H9 (cell line): ENCODE measurements around the gene KCNIP1. TPM values are rescaled to one million over a fixed set of nuclear protein-coding genes. Genes with fewer than 3 reads are reported as not detected.

Source experiments
- DNase-seq: peaks from one replicate; pipeline ENCODE4 v3.0.0-alpha.2; 2017
- H2AFZ ChIP-seq: one replicate; pipeline ENCODE4 v1.6.1; 2013; ENCODE audit warnings: mild to moderate bottlenecking, low read length, control low read depth, moderate library complexity
- H2AK5ac ChIP-seq: 2 replicates; pipeline ENCODE4 v1.6.1; 2013; ENCODE audit warnings: low read length, control low read depth, mixed read lengths; ENCODE audit not compliant: insufficient read length
- H2BK120ac ChIP-seq: one replicate; pipeline ENCODE4 v1.6.1; 2013; ENCODE audit warnings: low read depth, mild to moderate bottlenecking, low read length, control low read depth, inconsistent platforms; ENCODE audit not compliant: poor library complexity, severe bottlenecking
- H2BK12ac ChIP-seq: 2 replicates; pipeline ENCODE4 v1.6.1; 2013; ENCODE audit warnings: low read length, control low read depth, mixed read lengths, low read depth; ENCODE audit not compliant: insufficient read length
- H2BK15ac ChIP-seq: 2 replicates; pipeline ENCODE4 v1.6.1; 2013; ENCODE audit warnings: low read depth, low read length, control low read depth
- H2BK20ac ChIP-seq: one replicate; pipeline ENCODE4 v1.6.1; 2013; ENCODE audit warnings: low read depth, mild to moderate bottlenecking, low read length, control low read depth, inconsistent platforms; ENCODE audit not compliant: poor library complexity, severe bottlenecking
- H2BK5ac ChIP-seq: 2 replicates; pipeline ENCODE4 v1.6.1; 2013; ENCODE audit warnings: low read length, control low read depth, mixed read lengths; ENCODE audit not compliant: insufficient read length
- H3K14ac ChIP-seq: 2 replicates; pipeline ENCODE4 v1.6.1; 2013; ENCODE audit warnings: low read length, control low read depth; ENCODE audit not compliant: insufficient read depth
- H3K18ac ChIP-seq: 2 replicates; pipeline ENCODE4 v1.6.1; 2013; ENCODE audit warnings: low read depth, mild to moderate bottlenecking, mixed read lengths, low read length, control low read depth; ENCODE audit not compliant: insufficient read length
- H3K23ac ChIP-seq: 2 replicates; pipeline ENCODE4 v1.6.1; 2013; ENCODE audit warnings: low read length, control low read depth, mixed read lengths, low read depth; ENCODE audit not compliant: insufficient read length
- H3K23me2 ChIP-seq: 2 replicates; pipeline ENCODE4 v1.6.1; 2013; ENCODE audit warnings: low read depth, mild to moderate bottlenecking, mixed read lengths, low read length, control low read depth; ENCODE audit not compliant: insufficient read length, poor library complexity, severe bottlenecking
- H3K27ac ChIP-seq: 2 replicates; pipeline ENCODE4 v1.5.1; 2013; ENCODE audit warnings: low read length, control low read depth, mixed read lengths, low read depth; ENCODE audit not compliant: insufficient read length
- H3K27me3 ChIP-seq: 2 replicates; pipeline ENCODE4 v1.6.1; 2013; ENCODE audit warnings: low read length, control low read depth, inconsistent platforms; ENCODE audit not compliant: insufficient read depth
- H3K4ac ChIP-seq: 2 replicates; pipeline ENCODE4 v1.6.1; 2013; ENCODE audit warnings: low read depth, mild to moderate bottlenecking, control low read depth, inconsistent platforms, low read length, moderate library complexity
- H3K4me1 ChIP-seq: 2 replicates; pipeline ENCODE4 v1.6.1; 2013; ENCODE audit warnings: low read length, control low read depth, inconsistent platforms; ENCODE audit not compliant: insufficient read depth
- H3K4me2 ChIP-seq: 2 replicates; pipeline ENCODE4 v1.6.1; 2013; ENCODE audit warnings: low read length, control low read depth, mixed read lengths; ENCODE audit not compliant: insufficient read length, insufficient read depth
- H3K56ac ChIP-seq: 2 replicates; pipeline ENCODE4 v1.6.1; 2013; ENCODE audit warnings: low read depth, mild to moderate bottlenecking, mixed read lengths, low read length, control low read depth; ENCODE audit not compliant: insufficient read length
- H3K79me1 ChIP-seq: 2 replicates; pipeline ENCODE4 v1.6.1; 2013; ENCODE audit warnings: low read depth, mild to moderate bottlenecking, moderate library complexity, low read length, control low read depth, inconsistent platforms; ENCODE audit not compliant: insufficient read depth, poor library complexity, severe bottlenecking
- H3K79me2 ChIP-seq: 2 replicates; pipeline ENCODE4 v1.6.1; 2013; ENCODE audit warnings: low read length, control low read depth, inconsistent platforms; ENCODE audit not compliant: insufficient read depth
- H3K9ac ChIP-seq: 2 replicates; pipeline ENCODE4 v1.6.1; 2013; ENCODE audit warnings: low read length, control low read depth, mixed read lengths; ENCODE audit not compliant: insufficient read length; ENCODE audit errors: extremely low read depth
- H3K9me3 ChIP-seq: one replicate; pipeline ENCODE4 v1.6.1; 2013; ENCODE audit warnings: low read depth, low read length, inconsistent platforms; ENCODE audit not compliant: control insufficient read depth
- H3T11ph ChIP-seq: one replicate; pipeline ENCODE4 v1.6.1; 2013; ENCODE audit warnings: mild to moderate bottlenecking, low read length, control low read depth, inconsistent platforms
- H4K20me1 ChIP-seq: one replicate; pipeline ENCODE4 v1.6.1; 2013; ENCODE audit not compliant: control insufficient read depth, insufficient read length, insufficient read depth
- H4K5ac ChIP-seq: 2 replicates; pipeline ENCODE4 v1.6.1; 2013; ENCODE audit warnings: low read depth, mild to moderate bottlenecking, mixed read lengths, low read length, control low read depth; ENCODE audit not compliant: insufficient read length
- H4K8ac ChIP-seq: replicated peaks from 2 replicates; pipeline ENCODE4 v1.6.1; 2013; ENCODE audit warnings: low read length, control low read depth, mixed read lengths, low read depth; ENCODE audit not compliant: insufficient read length
- H4K91ac ChIP-seq: 2 replicates; pipeline ENCODE4 v1.6.1; 2013; ENCODE audit warnings: low read depth, mild to moderate bottlenecking, moderate library complexity, mixed read lengths, low read length, control low read depth; ENCODE audit not compliant: insufficient read length
- H3K27ac Mint-ChIP-seq, 3 experiments: 2 replicates in 2 of 3; 3 replicates in 1 of 3; pipeline ENCODE4 v1.8.0; 2020 to 2021; ENCODE audit warnings: mixed read lengths in 3 of 3, mild to moderate bottlenecking in 1 of 3, moderate library complexity in 1 of 3
- H3K27me3 Mint-ChIP-seq: 2 replicates; pipeline ENCODE4 v1.8.0; 2021; ENCODE audit warnings: low read depth, mild to moderate bottlenecking, moderate library complexity, mixed read lengths
- H3K36me3 Mint-ChIP-seq, 3 experiments: 2 replicates in 2 of 3; 3 replicates in 1 of 3; pipeline ENCODE4 v1.8.0; 2020 to 2021; ENCODE audit warnings: low read depth in 3 of 3, mixed read lengths in 3 of 3; ENCODE audit not compliant: insufficient read depth in 1 of 3
- H3K4me1 Mint-ChIP-seq, 2 experiments: 2 replicates each; pipeline ENCODE4 v1.8.0; 2020; ENCODE audit warnings: mixed read lengths in 2 of 2
- H3K4me3 Mint-ChIP-seq, 2 experiments: 2 replicates in 1 of 2; 3 replicates in 1 of 2; pipeline ENCODE4 v1.8.0; 2020 to 2021; ENCODE audit warnings: mild to moderate bottlenecking in 2 of 2, mixed read lengths in 2 of 2, moderate library complexity in 1 of 2
- H3K9me3 Mint-ChIP-seq, 2 experiments: 2 replicates in 1 of 2; 3 replicates in 1 of 2; pipeline ENCODE4 v1.8.0; 2020; ENCODE audit warnings: mild to moderate bottlenecking in 2 of 2, mixed read lengths in 2 of 2, moderate library complexity in 1 of 2
- total RNA-seq: library from RNA; stranded (reverse); gene quantifications from 2 replicates; pipeline ENCODE4 v1.2.1, GENCODE V29; 2021
- TF ChIP-seq, protein P1 (sequence below): fragments of 200-600 bp; sonication (generic); conservative IDR thresholded peaks from 3 replicates; pipeline ENCODE4 v1.8.0; 2021; ENCODE audit warnings: antibody characterized with exemption, mild to moderate bottlenecking

The KCNIP1 gene
- total RNA-seq, 1 experiment from 2014 or later: 0.63 TPM

DNA sequence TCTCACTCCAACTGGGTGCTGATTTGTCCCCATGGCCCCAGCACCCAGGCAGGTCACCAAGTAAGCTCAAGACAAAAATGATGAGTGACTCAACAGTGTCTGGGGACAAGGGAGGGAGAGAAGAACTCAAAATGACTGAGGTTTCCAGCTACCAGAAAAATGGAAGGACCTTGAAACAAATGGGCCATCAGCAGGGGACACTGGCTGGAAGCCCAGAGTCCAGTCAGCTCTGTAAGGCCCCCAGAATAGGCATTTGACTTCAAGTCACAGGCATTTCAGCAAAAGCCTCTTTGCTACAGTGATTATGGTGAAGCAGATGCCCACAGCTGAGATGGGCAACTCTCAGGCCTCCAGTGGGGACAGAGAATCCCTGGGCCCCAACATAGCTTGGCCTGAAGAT is 140.7 kb downstream of the KCNIP1 start:
- H4K8ac ChIP-seq: no peak overlapping the region
- no peak overlapping the region for H2AFZ ChIP-seq
- Mint-ChIP-seq H3K9me3 (no peaks in the 10 kb centered on the region), H3K27me3 (peaks cover 18% of the 10 kb centered on the region), H3K4me3 (no peak overlapping the region), H3K27ac (no peak overlapping the region), H3K36me3 (no peaks in the 10 kb centered on the region), H3K4me1 (peaks cover 9 to 11% of the 10 kb centered on the region in 2 experiments)
- no peak overlapping the region for H2AK5ac ChIP-seq
- no peak overlapping the region for H4K91ac ChIP-seq
- H3K27me3 ChIP-seq: no peaks in the 10 kb centered on the region
- H3K4me2 ChIP-seq: no peak overlapping the region
- H3K27ac ChIP-seq: no peak overlapping the region
- H3K79me1 ChIP-seq: no peaks in the 10 kb centered on the region
- H3K4ac ChIP-seq: no peak overlapping the region
- no peak overlapping the region for H3K18ac ChIP-seq
- no peak overlapping the region for H3K23ac ChIP-seq
- no peak overlapping the region for H3K56ac ChIP-seq
- H3K9me3 ChIP-seq: no peaks in the 10 kb centered on the region
- no peak overlapping the region; the same call in 1 of the 2 replicates for H2BK15ac ChIP-seq
- H4K20me1 ChIP-seq: no peaks in the 10 kb centered on the region
- H2BK120ac ChIP-seq: no peak overlapping the region
- H4K5ac ChIP-seq: no peak overlapping the region
- H3K23me2 ChIP-seq: no peaks in the 10 kb centered on the region
- no peak overlapping the region for H3T11ph ChIP-seq
- no peaks in the 10 kb centered on the region for H3K79me2 ChIP-seq
- no peak for DNase-seq
- H3K9ac ChIP-seq: no peak overlapping the region
- TF ChIP-seq, protein P1, sequence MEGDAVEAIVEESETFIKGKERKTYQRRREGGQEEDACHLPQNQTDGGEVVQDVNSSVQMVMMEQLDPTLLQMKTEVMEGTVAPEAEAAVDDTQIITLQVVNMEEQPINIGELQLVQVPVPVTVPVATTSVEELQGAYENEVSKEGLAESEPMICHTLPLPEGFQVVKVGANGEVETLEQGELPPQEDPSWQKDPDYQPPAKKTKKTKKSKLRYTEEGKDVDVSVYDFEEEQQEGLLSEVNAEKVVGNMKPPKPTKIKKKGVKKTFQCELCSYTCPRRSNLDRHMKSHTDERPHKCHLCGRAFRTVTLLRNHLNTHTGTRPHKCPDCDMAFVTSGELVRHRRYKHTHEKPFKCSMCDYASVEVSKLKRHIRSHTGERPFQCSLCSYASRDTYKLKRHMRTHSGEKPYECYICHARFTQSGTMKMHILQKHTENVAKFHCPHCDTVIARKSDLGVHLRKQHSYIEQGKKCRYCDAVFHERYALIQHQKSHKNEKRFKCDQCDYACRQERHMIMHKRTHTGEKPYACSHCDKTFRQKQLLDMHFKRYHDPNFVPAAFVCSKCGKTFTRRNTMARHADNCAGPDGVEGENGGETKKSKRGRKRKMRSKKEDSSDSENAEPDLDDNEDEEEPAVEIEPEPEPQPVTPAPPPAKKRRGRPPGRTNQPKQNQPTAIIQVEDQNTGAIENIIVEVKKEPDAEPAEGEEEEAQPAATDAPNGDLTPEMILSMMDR: no peak
- no peak overlapping the region for H2BK5ac ChIP-seq
- peaks cover 4% of the 10 kb centered on the region; the same call in 1 of the 2 replicates for H3K4me1 ChIP-seq
- no peak overlapping the region for H2BK12ac ChIP-seq
- H2BK20ac ChIP-seq: no peak overlapping the region
- H3K14ac ChIP-seq: no peak overlapping the region
